Measurements from ENCODE around the gene ATN1.

Gene ATN1

DNA sequence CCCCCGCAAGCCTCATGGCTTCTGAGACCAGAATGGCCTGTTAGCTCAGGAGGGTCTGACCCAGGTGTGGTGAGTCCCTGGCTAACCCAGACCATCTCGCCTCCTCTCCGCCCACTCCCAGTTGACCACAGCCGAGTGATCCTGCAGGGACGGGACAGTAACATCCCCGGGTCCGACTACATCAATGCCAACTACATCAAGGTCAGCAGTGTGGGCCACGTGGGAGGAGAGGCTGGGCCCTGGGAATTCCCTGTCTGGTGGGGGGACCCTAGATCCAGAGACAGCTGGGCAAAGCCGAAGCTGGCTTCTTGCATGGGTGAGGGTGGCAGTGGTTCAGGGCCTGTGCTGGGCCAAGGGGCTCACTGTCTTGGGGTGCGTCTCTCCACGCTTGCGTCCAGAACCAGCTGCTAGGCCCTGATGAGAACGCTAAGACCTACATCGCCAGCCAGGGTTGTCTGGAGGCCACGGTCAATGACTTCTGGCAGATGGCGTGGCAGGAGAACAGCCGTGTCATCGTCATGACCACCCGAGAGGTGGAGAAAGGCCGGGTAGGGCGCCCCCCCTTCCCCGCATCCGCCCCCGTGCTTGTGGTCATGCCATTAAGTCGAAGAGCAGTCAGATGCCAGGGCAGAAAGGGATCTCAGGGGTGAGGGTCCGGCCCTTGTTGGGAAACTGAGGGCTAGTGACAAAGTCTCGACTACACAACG lies 28.4 kb downstream of the ATN1 start:
- H3K27ac ChIP-seq (ENCODE audit: extremely low read depth, low read depth, low read length) = no peak overlapping the region
- CTCF ChIA-PET = interaction anchor here (0.6 to 0.8 kb wide), 3 partner anchors 10 to 940 kb away, joined by 3 to 5 read pairs (median 5); no protein-coding TSS in a partner anchor
- H3K4me1 ChIP-seq (ENCODE audit: control insufficient read depth, insufficient read depth, low read length) = no peaks in the 10 kb centered on the region

DNA sequence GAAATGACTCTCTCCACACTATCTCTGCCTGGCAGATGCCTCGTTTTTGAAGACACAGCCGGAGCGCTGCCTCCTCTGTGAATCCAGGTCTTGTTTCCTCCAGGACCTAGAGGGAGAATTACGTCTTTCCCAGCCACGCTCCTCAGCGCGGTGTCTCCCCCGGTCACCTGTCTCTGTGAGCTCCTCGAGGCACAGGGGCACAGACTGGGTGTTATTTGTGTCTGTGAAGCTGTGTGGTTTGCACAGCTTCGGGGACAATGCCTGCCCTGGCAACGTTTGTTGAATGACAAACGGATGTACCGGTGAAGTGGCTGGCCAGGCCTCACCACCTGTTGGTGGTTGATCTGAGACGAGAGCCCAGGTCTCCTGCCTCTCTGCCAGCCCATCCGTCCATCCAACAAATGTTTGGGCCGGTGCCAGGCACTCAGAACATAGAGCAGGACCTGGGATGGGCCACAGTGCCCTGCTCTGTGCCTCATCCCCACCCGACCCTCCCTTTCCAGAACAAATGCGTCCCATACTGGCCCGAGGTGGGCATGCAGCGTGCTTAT lies 29.5 kb downstream of the ATN1 start:
- TF ChIP-seq HOXD13 (CRISPR knock-in tag; IDR thresholded peaks at IDR 0.05; ENCODE audit: borderline replicate concordance) = no peak
- no peak for TF ChIP-seq ZNF785 (tag by site-specific recombination; IDR thresholded peaks at IDR 0.05)
- no peak for TF ChIP-seq ZNF391 (tag by site-specific recombination; IDR thresholded peaks at IDR 0.05; ENCODE audit: borderline replicate concordance, low read depth)
- peak; percentile 20; the same call in 1 of the 2 replicates for TF ChIP-seq SCRT2 (tag by site-specific recombination; IDR thresholded peaks at IDR 0.05)
- no peaks in the 10 kb centered on the region for H3K9me3 ChIP-seq (ENCODE audit: control insufficient read depth, insufficient read depth, low read depth, low read length)
- CTCF ChIA-PET = interaction anchor here (0.5 to 1.0 kb wide), 4 partner anchors 12 to 387 kb away, joined by 3 to 4 read pairs (median 3); no protein-coding TSS in a partner anchor
- H3K36me3 ChIP-seq (ENCODE audit: control insufficient read depth in 2 of 2, insufficient read depth in 1 of 2, low read length in 2 of 2) = no peaks in the 10 kb centered on the region
- H3K4me3 ChIP-seq (ENCODE audit: low read depth, low read length) = no peak overlapping the region
- POLR2A ChIA-PET = interaction anchor here (0.5 kb wide), 1 partner anchor 11 kb away, joined by 3 read pairs; no protein-coding TSS in a partner anchor
- peaks cover 2% of the 10 kb centered on the region; the same call in 1 of the 2 replicates for H3K4me1 ChIP-seq (ENCODE audit: control insufficient read depth, insufficient read depth, low read length)
- no peak overlapping the region for H3K27ac ChIP-seq (ENCODE audit: extremely low read depth, low read depth, low read length)

More for the DNA sequence above, 28.4 kb downstream of the ATN1 start:
- Histone ChIP-seq H3K9me3 (ENCODE audit: control insufficient read depth, insufficient read depth, low read depth, low read length) (no peaks in the 10 kb centered on the region), H3K36me3 (ENCODE audit: control insufficient read depth in 2 of 2, insufficient read depth in 1 of 2, low read length in 2 of 2) (no peaks in the 10 kb centered on the region), H3K4me3 (ENCODE audit: low read depth, low read length) (no peak overlapping the region)
- POLR2A ChIA-PET = interaction anchor here (0.5 to 0.6 kb wide), 2 partner anchors 10 to 190 kb away, joined by 3 read pairs; no protein-coding TSS in a partner anchor
- TF ChIP-seq ZNF658 (tag by site-specific recombination; IDR thresholded peaks at IDR 0.05) (no peak), ZNF416 (tag by site-specific recombination; IDR thresholded peaks at IDR 0.05) (no peak), SCRT2 (tag by site-specific recombination; IDR thresholded peaks at IDR 0.05) (no peak), KLF8 (tag by site-specific recombination; IDR thresholded peaks at IDR 0.05) (no peak), ZNF121 (tag by site-specific recombination; IDR thresholded peaks at IDR 0.05) (no peak)

- TF ChIP-seq ZNF133 (tag by site-specific recombination; IDR thresholded peaks at IDR 0.05) (no peak), ZNF510 (tag by site-specific recombination; IDR thresholded peaks at IDR 0.05; ENCODE audit: insufficient replicate concordance) (no peak), ZNF548 (tag by site-specific recombination; IDR thresholded peaks at IDR 0.05) (no peak)
- Histone ChIP-seq H3K4me3 (ENCODE audit: low read depth, low read length) (no peak overlapping the region), H3K9me3 (ENCODE audit: control insufficient read depth, insufficient read depth, low read depth, low read length) (no peaks in the 10 kb centered on the region), H3K4me1 (ENCODE audit: control insufficient read depth, insufficient read depth, low read length) (peaks cover 2% of the 10 kb centered on the region; the same call in 1 of the 2 replicates), H3K36me3 (ENCODE audit: control insufficient read depth in 2 of 2, insufficient read depth in 1 of 2, low read length in 2 of 2) (no peaks in the 10 kb centered on the region), H3K27ac (ENCODE audit: extremely low read depth, low read depth, low read length) (no peak overlapping the region)
- ChIA-PET POLR2A (interaction anchor here (1.2 kb wide), 1 partner anchor 91 kb away, joined by 3 read pairs; the partner anchor contains the start of gene TPI1), CTCF (interaction anchor here (0.5 to 1.0 kb wide), 3 partner anchors 13 to 136 kb away, joined by 3 to 4 read pairs (median 3); partner anchors contain the start of gene SPSB2)
These were observed 30.2 kb downstream of the ATN1 start for GRCh38 chr12:6957741-6958608.

DNA sequence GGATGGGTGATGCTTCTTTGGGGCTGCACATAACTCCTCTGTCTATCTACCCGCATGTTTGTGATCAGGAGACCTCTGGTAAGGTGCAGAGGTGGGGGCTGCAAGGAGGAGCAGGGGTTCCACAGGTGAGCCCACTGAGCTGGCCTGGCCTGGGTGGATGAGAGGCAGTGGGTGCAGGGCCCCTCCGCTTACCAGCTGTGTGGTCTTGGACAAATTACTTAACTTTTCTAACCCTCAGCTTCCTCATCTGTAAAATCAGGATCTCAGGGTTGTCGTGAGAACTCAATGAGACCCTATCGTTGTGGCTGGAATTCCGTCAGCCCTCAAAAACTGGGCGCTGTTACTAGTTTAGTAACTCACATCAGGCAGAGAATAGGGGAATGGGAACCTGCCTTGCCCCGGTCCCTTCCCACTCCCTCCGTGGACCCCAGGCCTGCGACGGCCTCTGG lies 30.9 kb downstream of the ATN1 start:
- H3K4me1 ChIP-seq (ENCODE audit: control insufficient read depth, insufficient read depth, low read length) = peaks cover 2% of the 10 kb centered on the region; the same call in 1 of the 2 replicates
- H3K4me3 ChIP-seq (ENCODE audit: low read depth, low read length) = no peak overlapping the region
- no peaks in the 10 kb centered on the region for H3K36me3 ChIP-seq (ENCODE audit: control insufficient read depth in 2 of 2, insufficient read depth in 1 of 2, low read length in 2 of 2)
- H3K9me3 ChIP-seq (ENCODE audit: control insufficient read depth, insufficient read depth, low read depth, low read length) = no peaks in the 10 kb centered on the region
- ChIA-PET CTCF (interaction anchor here (0.9 to 1.0 kb wide), 2 partner anchors 14 to 86 kb away, joined by 3 read pairs; partner anchors contain the start of gene SPSB2), POLR2A (interaction anchor here (1.0 to 1.2 kb wide), 2 partner anchors 12 to 92 kb away, joined by 3 to 5 read pairs; partner anchors contain the start of gene TPI1)
- H3K27ac ChIP-seq (ENCODE audit: extremely low read depth, low read depth, low read length) = no peak overlapping the region
- no peak for TF ChIP-seq SP2 (tag by site-specific recombination; IDR thresholded peaks at IDR 0.05)
- no peak for TF ChIP-seq ZXDB (tag by site-specific recombination; IDR thresholded peaks at IDR 0.05)
- TF ChIP-seq PRDM4 (tag by site-specific recombination; IDR thresholded peaks at IDR 0.05) = no peak
- no peak for TF ChIP-seq ZNF830 (tag by site-specific recombination; IDR thresholded peaks at IDR 0.05; ENCODE audit: low read depth)
- TF ChIP-seq ZNF140 (tag by site-specific recombination; IDR thresholded peaks at IDR 0.05) = no peak
- TF ChIP-seq, protein P1, sequence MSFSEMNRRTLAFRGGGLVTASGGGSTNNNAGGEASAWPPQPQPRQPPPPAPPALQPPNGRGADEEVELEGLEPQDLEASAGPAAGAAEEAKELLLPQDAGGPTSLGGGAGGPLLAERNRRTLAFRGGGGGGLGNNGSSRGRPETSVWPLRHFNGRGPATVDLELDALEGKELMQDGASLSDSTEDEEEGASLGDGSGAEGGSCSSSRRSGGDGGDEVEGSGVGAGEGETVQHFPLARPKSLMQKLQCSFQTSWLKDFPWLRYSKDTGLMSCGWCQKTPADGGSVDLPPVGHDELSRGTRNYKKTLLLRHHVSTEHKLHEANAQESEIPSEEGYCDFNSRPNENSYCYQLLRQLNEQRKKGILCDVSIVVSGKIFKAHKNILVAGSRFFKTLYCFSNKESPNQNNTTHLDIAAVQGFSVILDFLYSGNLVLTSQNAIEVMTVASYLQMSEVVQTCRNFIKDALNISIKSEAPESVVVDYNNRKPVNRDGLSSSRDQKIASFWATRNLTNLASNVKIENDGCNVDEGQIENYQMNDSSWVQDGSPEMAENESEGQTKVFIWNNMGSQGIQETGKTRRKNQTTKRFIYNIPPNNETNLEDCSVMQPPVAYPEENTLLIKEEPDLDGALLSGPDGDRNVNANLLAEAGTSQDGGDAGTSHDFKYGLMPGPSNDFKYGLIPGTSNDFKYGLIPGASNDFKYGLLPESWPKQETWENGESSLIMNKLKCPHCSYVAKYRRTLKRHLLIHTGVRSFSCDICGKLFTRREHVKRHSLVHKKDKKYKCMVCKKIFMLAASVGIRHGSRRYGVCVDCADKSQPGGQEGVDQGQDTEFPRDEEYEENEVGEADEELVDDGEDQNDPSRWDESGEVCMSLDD (tag by site-specific recombination; IDR thresholded peaks at IDR 0.05) = no peak
- no peak for TF ChIP-seq ZNF24 (tag by site-specific recombination; IDR thresholded peaks at IDR 0.05)
- no peak for TF ChIP-seq ZNF660 (tag by site-specific recombination; IDR thresholded peaks at IDR 0.05)
